A549 (cell line): ENCODE data around the gene LPCAT1. TPM values are rescaled to one million over a fixed set of nuclear protein-coding genes. Genes with fewer than 3 reads are reported as not detected.
A peak's percentile ranks its signal among the peaks of the same experiment; 100 is the strongest.
"Not testable (repeated sequence)": the region's sequence is repeated elsewhere in the genome, so short reads cannot be mapped to it uniquely, and the experiment has no call there.

Source experiments
- ATAC-seq, 2 experiments: fragments of 200-7000 bp in 1 of 2; fragments of >200 bp in 1 of 2; cut with Nextera tagmentation in 1 of 2; cut with Tn5 transposase in 1 of 2; 3 replicates each; pipeline versions ENCODE4 v1.8.0 to v1.9.1; 2018 to 2020; ENCODE audit warnings: mild to moderate bottlenecking in 1 of 2, moderate library complexity in 1 of 2
- CTCF ChIA-PET: fragments of 300-600 bp; sonication (Branson Sonifier 250); formaldehyde crosslinking; extraction: SDS; loops from one replicate; lab custom pipeline; 2021; ENCODE audit warnings: antibody characterized with exemption, inconsistent platforms; lab: Yijun Ruan, JAX
- POLR2A ChIA-PET: fragments of 350-600 bp; formaldehyde crosslinking; extraction: SDS; loops from one replicate; lab custom pipeline; 2021; ENCODE audit warnings: antibody characterized with exemption, inconsistent platforms; lab: Yijun Ruan, JAX
- DNase-seq, 2 experiments: peaks; one replicate each; pipeline versions ENCODE4 v3.0.0 to v3.0.0-alpha.2; 2011 to 2016; ENCODE audit warnings: low read depth in 1 of 2, low spot score in 1 of 2
- FAIRE-seq: peaks from 2 replicates; lab custom pipeline; 2011; peaks lifted over from hg19 to GRCh38; lab: Jason Lieb, UNC
- H3K27ac ChIP-seq, 2 experiments: fragments of >200 bp; sonication (Bioruptor Twin); formaldehyde crosslinking; 3 replicates each; pipeline ENCODE4 v1.5.1; 2016 to 2017
- H3K4me1 ChIP-seq: fragments of >200 bp; sonication (Bioruptor Twin); formaldehyde crosslinking; 3 replicates; pipeline ENCODE4 v1.6.1; 2016
- H3K4me2 ChIP-seq: fragments of >200 bp; sonication (Bioruptor Twin); formaldehyde crosslinking; 3 replicates; pipeline ENCODE4 v1.6.1; 2016
- H3K4me3 ChIP-seq: fragments of >200 bp; sonication (Bioruptor Twin); formaldehyde crosslinking; 3 replicates; pipeline ENCODE4 v1.5.1; 2016
- H3K9me3 ChIP-seq: fragments of >200 bp; sonication (Bioruptor Twin); formaldehyde crosslinking; 3 replicates; pipeline ENCODE4 v1.6.1; 2016
- ATOH8 ChIP-seq: fragments of 250-450 bp; sonication (Bioruptor Pico); IDR thresholded peaks from 2 replicates; pipeline ENCODE4 v1.5.0; 2020; ENCODE audit warnings: low read depth, mild to moderate bottlenecking, moderate library complexity
- BCL3 ChIP-seq: fragments of >200 bp; sonication (Bioruptor Twin); formaldehyde crosslinking; IDR thresholded peaks from 3 replicates; pipeline ENCODE4 v1.6.1; 2016
- BHLHE40 ChIP-seq: IDR thresholded peaks from 2 replicates; pipeline ENCODE4 v1.6.1; 2012; ENCODE audit warnings: low read depth, low read length, inconsistent platforms
- CBX8 ChIP-seq: fragments of 200-600 bp; sonication (generic); IDR thresholded peaks from 2 replicates; pipeline ENCODE4 v1.6.1; 2016
- ELK1 ChIP-seq: fragments of 150-350 bp; IDR thresholded peaks from 2 replicates; pipeline ENCODE4 v1.6.1; 2014; ENCODE audit warnings: low read depth, mild to moderate bottlenecking, low read length
- GATA3 ChIP-seq: IDR thresholded peaks from 2 replicates; pipeline ENCODE4 v1.6.1; 2012; ENCODE audit warnings: borderline replicate concordance
- HOXB13 ChIP-seq: fragments of 250-450 bp; sonication (Bioruptor Pico); IDR thresholded peaks from 2 replicates; pipeline ENCODE4 v1.5.0; 2020; ENCODE audit warnings: low read depth, mild to moderate bottlenecking, moderate library complexity
- JUNB ChIP-seq: fragments of >200 bp; sonication (Bioruptor Twin); formaldehyde crosslinking; IDR thresholded peaks from 2 replicates; pipeline ENCODE4 v1.6.1; 2016
- KDM5A ChIP-seq: fragments of 200-600 bp; sonication (generic); IDR thresholded peaks from 2 replicates; pipeline ENCODE4 v1.6.1; 2016; ENCODE audit warnings: antibody characterized with exemption, mild to moderate bottlenecking
- MAZ ChIP-seq: fragments of 150-350 bp; IDR thresholded peaks from 2 replicates; pipeline ENCODE4 v1.6.1; 2014; ENCODE audit warnings: antibody characterized with exemption, low read depth, low read length, borderline replicate concordance
- PBX3 ChIP-seq: IDR thresholded peaks from 2 replicates; pipeline ENCODE4 v1.6.1; 2012
- RAD21 ChIP-seq, 2 experiments: fragments of >200 bp in 1 of 2; sonication (Bioruptor Twin) in 1 of 2; formaldehyde crosslinking in 1 of 2; IDR thresholded peaks in 1 of 2; conservative IDR thresholded peaks in 1 of 2; 2 replicates in 1 of 2; 3 replicates in 1 of 2; pipeline ENCODE4 v1.6.1; 2012 to 2018; ENCODE audit warnings: inconsistent platforms in 1 of 2
- RFX5 ChIP-seq: fragments of 450-650 bp; IDR thresholded peaks from 2 replicates; pipeline ENCODE4 v1.7.1; 2014; ENCODE audit warnings: antibody characterized with exemption, mild to moderate bottlenecking, moderate library complexity
- USF2 ChIP-seq: fragments of 450-650 bp; IDR thresholded peaks from 2 replicates; pipeline ENCODE4 v1.6.1; 2014; ENCODE audit warnings: antibody characterized with exemption
- WGBS: methylation state at CpG from one replicate; pipeline ENCODE4 v1.1.6; 2017; ENCODE audit errors: missing lambda C conversion rate; 5-methylcytosine and 5-hydroxymethylcytosine counted together
- polyA plus RNA-seq, 4 experiments: library from polyadenylated mRNA; depleted of rRNA in 3 of 4; stranded (reverse); fragments of >200 nt; fragmentation: RNase III in 1 of 4; extraction: RNeasy Plus Mini Kit Qiagen cat#74134 plus additional on column Dnase treatment in 1 of 4; gene quantifications; 2 replicates in 3 of 4; 3 replicates in 1 of 4; pipeline ENCODE4 v1.2.3, GENCODE V29; 2011 to 2017

Gene LPCAT1
- polyA plus RNA-seq, 2 of the 4 experiments (the other 2 are of a cell fraction), result 22.9 to 74.9 TPM

- no peak for TF ChIP-seq GATA3
- no peak for TF ChIP-seq CBX8
- TF ChIP-seq RFX5, result no peak
These were observed 17.3 kb downstream of the LPCAT1 start (continued) for GRCh38 chr5:1506242-1507013.

- no peak for FAIRE-seq
- H3K27ac ChIP-seq, result peak overlapping the region in 1 of 2 experiments; percentile 22; a peak in 1 of 6 replicates
- TF ChIP-seq MAZ (no peak), USF2 (0 out of 2 replicates have a peak, but pooled peaks have one; percentile 40)
- TF ChIP-seq, all 56 proteins: peak for 1
- ChIA-PET POLR2A (no interaction called here), CTCF (no interaction called here)
- ATAC-seq (peak; percentile 2 to 21; a peak in 4 of 6 replicates), DNase-seq (no peak)
- H3K4me3 ChIP-seq, result no peak overlapping the region
- WGBS, result 95% methylated on average over 21 of the region's 24 CpGs
- H3K4me1 ChIP-seq, result no peaks in the 10 kb centered on the region
- no peaks in the 10 kb centered on the region for H3K9me3 ChIP-seq
- no peak overlapping the region for H3K4me2 ChIP-seq
These were observed 18.1 kb downstream of the LPCAT1 start for GRCh38 chr5:1505506-1506241.

GRCh38 chr5:1505089-1505488, 18.7 kb downstream of the LPCAT1 start:
- ATAC-seq, DNase-seq, FAIRE-seq, H3K4me3 ChIP-seq, H3K9me3 ChIP-seq, H3K4me2 ChIP-seq, H3K27ac ChIP-seq, POLR2A ChIA-PET, H3K4me1 ChIP-seq: not testable (repeated sequence)
- WGBS, result 92% methylated on average over 14 of the region's 14 CpGs
- CTCF ChIA-PET, result interaction anchor here (2.7 kb wide), 1 partner anchor 25 kb away, joined by 10 read pairs; no protein-coding TSS in a partner anchor

GRCh38 chr5:1504617-1505016, 19.1 kb downstream of the LPCAT1 start:
- FAIRE-seq, result no peak
- no peak for ATAC-seq
- Histone ChIP-seq H3K4me1 (no peaks in the 10 kb centered on the region), H3K9me3 (no peaks in the 10 kb centered on the region), H3K27ac (no peak overlapping the region), H3K4me3 (no peak overlapping the region), H3K4me2 (no peak overlapping the region)
- TF ChIP-seq MAZ (no peak), BCL3 (no peak), BHLHE40 (no peak)
- WGBS, result 91% methylated on average over 12 of the region's 12 CpGs
- CTCF ChIA-PET, result interaction anchor here (0.9 to 2.7 kb wide), 2 partner anchors 25 to 54 kb away, joined by 3 to 10 read pairs; no protein-coding TSS in a partner anchor
- DNase-seq, result no peak
- POLR2A ChIA-PET, result no interaction called here

- TF ChIP-seq PBX3 (no peak), HOXB13 (no peak), JUNB (no peak), ATOH8 (CRISPR knock-in tag) (no peak), ELK1 (no peak), RAD21 (conservative IDR thresholded peaks at IDR 0.05 in 1 of 2, IDR thresholded peaks at IDR 0.05 in 1 of 2) (no peak), KDM5A (no peak), GATA3 (no peak)
- Histone ChIP-seq H3K9me3 (no peaks in the 10 kb centered on the region), H3K4me1 (no peaks in the 10 kb centered on the region), H3K27ac (no peak overlapping the region), H3K4me2 (no peak overlapping the region), H3K4me3 (no peak overlapping the region)
- FAIRE-seq, result no peak
- ChIA-PET POLR2A (no interaction called here), CTCF (interaction anchor here (0.8 to 2.7 kb wide), 4 partner anchors 24 to 124 kb away, joined by 3 to 10 read pairs (median 3); no protein-coding TSS in a partner anchor)
- 92% methylated on average over 13 of the region's 14 CpGs for WGBS
- ATAC-seq, result no peak
- no peak for DNase-seq
These were observed 19.6 kb downstream of the LPCAT1 start for GRCh38 chr5:1504069-1504595.
